K562 (cell line): ENCODE data around the gene ARHGEF38.

ENCODE experiments used
- CBFB ChIP-seq: sonication (generic); formaldehyde crosslinking; IDR thresholded peaks from 2 replicates; pipeline ENCODE4 v1.4.0; 2020; ENCODE audit warnings: mild to moderate bottlenecking, missing genetic modification reagents
- CTCF ChIP-seq, 3 experiments: IDR thresholded peaks in 2 of 3; conservative IDR thresholded peaks in 1 of 3; 2 replicates each; pipeline ENCODE4 v1.5.1; 2011 to 2012; ENCODE audit warnings: low read length in 3 of 3, mild to moderate bottlenecking in 3 of 3, control low read depth in 2 of 3, improper control_type of control experiment in 1 of 3, inconsistent platforms in 1 of 3, low read depth in 1 of 3, mixed read lengths in 1 of 3, moderate library complexity in 1 of 3; ENCODE audit not compliant: insufficient read depth in 2 of 3
- FOXO4 ChIP-seq: fragments of 450-650 bp; formaldehyde crosslinking; IDR thresholded peaks from 2 replicates; pipeline ENCODE4 v1.4.0; 2020; ENCODE audit warnings: mild to moderate bottlenecking, moderate library complexity
- HINFP ChIP-seq: fragments of 450-650 bp; conservative IDR thresholded peaks from 2 replicates; pipeline ENCODE4 v1.6.1; 2016; ENCODE audit warnings: missing genetic modification characterization, low read depth, mild to moderate bottlenecking, control low read depth, missing compliant biosample characterization
- HMG20A ChIP-seq: fragments of 450-650 bp; formaldehyde crosslinking; conservative IDR thresholded peaks from 2 replicates; pipeline ENCODE4 v1.4.0; 2020; ENCODE audit warnings: mild to moderate bottlenecking, mixed read lengths
- MAFK ChIP-seq: IDR thresholded peaks from 2 replicates; pipeline ENCODE4 v1.6.1; 2011; ENCODE audit warnings: low read length, improper control_type of control experiment
- MAX ChIP-seq: sonication (generic); formaldehyde crosslinking; IDR thresholded peaks from 2 replicates; pipeline ENCODE4 v1.9.0; 2022; ENCODE audit warnings: mild to moderate bottlenecking, missing genetic modification reagents
- MNT ChIP-seq, 2 experiments: fragments of 450-650 bp; conservative IDR thresholded peaks; 2 replicates each; pipeline ENCODE4 v1.6.1; 2017; ENCODE audit warnings: mild to moderate bottlenecking in 2 of 2, moderate library complexity in 2 of 2
- PHF21A ChIP-seq: fragments of 450-650 bp; IDR thresholded peaks from 2 replicates; pipeline ENCODE4 v1.6.1; 2017; ENCODE audit warnings: low read depth, borderline replicate concordance
- POLR2AphosphoS5 ChIP-seq: IDR thresholded peaks from 2 replicates; pipeline ENCODE4 v1.6.1; 2011; ENCODE audit warnings: mild to moderate bottlenecking, low read depth, low read length, moderate library complexity; ENCODE audit not compliant: control insufficient read depth, insufficient read depth
- SRSF1 ChIP-seq: fragments of 200-400 bp; formaldehyde crosslinking; IDR thresholded peaks from 2 replicates; pipeline ENCODE4 v1.6.1; 2017; ENCODE audit warnings: mild to moderate bottlenecking, low read depth, low read length, moderate library complexity
- ZNF212 ChIP-seq: fragments of 450-650 bp; formaldehyde crosslinking; IDR thresholded peaks from 2 replicates; pipeline ENCODE4 v1.4.0; 2020; ENCODE audit warnings: mild to moderate bottlenecking
- ZNF354B ChIP-seq: fragments of 250-450 bp; sonication (Bioruptor Pico); IDR thresholded peaks from 2 replicates; pipeline ENCODE4 v1.4.0; 2020

GRCh38 chr4:105558277-105558676, 5.9 kb downstream of the ARHGEF38 start:
- TF ChIP-seq FOXO4 (no peak), ZNF212 (CRISPR knock-in tag) (no peak), SRSF1 (no peak), PHF21A (no peak), MAFK (no peak), MNT (conservative IDR thresholded peaks at IDR 0.05) (no peak), POLR2AphosphoS5 (no peak), ZNF354B (no peak), HINFP (tag) (no peak), MAX (CRISPR knock-in tag) (no peak), HMG20A (CRISPR knock-in tag) (no peak), CBFB (CRISPR knock-in tag) (no peak), CTCF (IDR thresholded peaks at IDR 0.05 in 2 of 3, conservative IDR thresholded peaks at IDR 0.05 in 1 of 3; ENCODE audit: insufficient read depth in 2 of 3, low read depth in 1 of 3, low read length in 3 of 3) (no peak)
